Ishikawa (cell line): ENCODE measurements around the gene TBC1D4.

ENCODE experiments used
- CEBPB ChIP-seq: IDR thresholded peaks from 2 replicates; pipeline ENCODE4 v1.6.1; 2012
- CREB1 ChIP-seq: IDR thresholded peaks from 2 replicates; pipeline ENCODE4 v1.6.1; 2012; ENCODE audit warnings: low read depth
- EGR1 ChIP-seq: IDR thresholded peaks from 2 replicates; pipeline ENCODE4 v1.6.1; 2012
- EP300 ChIP-seq: IDR thresholded peaks from 2 replicates; pipeline ENCODE4 v1.6.1; 2012; ENCODE audit warnings: borderline replicate concordance
- FOXM1 ChIP-seq: IDR thresholded peaks from 2 replicates; pipeline ENCODE4 v1.6.1; 2012; ENCODE audit warnings: low read depth, borderline replicate concordance
- NFIC ChIP-seq: IDR thresholded peaks from 2 replicates; pipeline ENCODE4 v1.6.1; 2012
- RAD21 ChIP-seq: IDR thresholded peaks from 2 replicates; pipeline ENCODE4 v1.6.1; 2012; ENCODE audit warnings: low read depth
- TAF1 ChIP-seq: IDR thresholded peaks from 2 replicates; pipeline ENCODE4 v1.6.1; 2012; ENCODE audit warnings: low read depth, mild to moderate bottlenecking
- TCF12 ChIP-seq: IDR thresholded peaks from 2 replicates; pipeline ENCODE4 v1.6.1; 2012; ENCODE audit warnings: low read depth
- TEAD4 ChIP-seq: IDR thresholded peaks from 2 replicates; pipeline ENCODE4 v1.6.1; 2012
- YY1 ChIP-seq: IDR thresholded peaks from 2 replicates; pipeline ENCODE4 v1.6.1; 2012; ENCODE audit warnings: low read depth
- ZBTB7A ChIP-seq: IDR thresholded peaks from 2 replicates; pipeline ENCODE4 v1.6.1; 2012; ENCODE audit warnings: low read depth
- TF ChIP-seq, protein P1 (sequence below): IDR thresholded peaks from 2 replicates; pipeline ENCODE4 v1.6.1; 2012
- TF ChIP-seq, protein P2 (sequence below): IDR thresholded peaks from 2 replicates; pipeline ENCODE4 v1.6.1; 2012; ENCODE audit warnings: low read depth, mild to moderate bottlenecking
- TF ChIP-seq, protein P3 (sequence below): IDR thresholded peaks from 2 replicates; pipeline ENCODE4 v1.6.1; 2012

TBC1D4 gene

GRCh38 chr13:75341028-75341427, 140.9 kb downstream of the TBC1D4 start:
- TF ChIP-seq EP300 (no peak), YY1 (no peak), TCF12 (no peak), RAD21 (no peak), CREB1 (no peak), FOXM1 (no peak), CEBPB (no peak), TEAD4 (no peak), ZBTB7A (no peak), TAF1 (no peak), NFIC (no peak), EGR1 (no peak)
- TF ChIP-seq, protein P1, sequence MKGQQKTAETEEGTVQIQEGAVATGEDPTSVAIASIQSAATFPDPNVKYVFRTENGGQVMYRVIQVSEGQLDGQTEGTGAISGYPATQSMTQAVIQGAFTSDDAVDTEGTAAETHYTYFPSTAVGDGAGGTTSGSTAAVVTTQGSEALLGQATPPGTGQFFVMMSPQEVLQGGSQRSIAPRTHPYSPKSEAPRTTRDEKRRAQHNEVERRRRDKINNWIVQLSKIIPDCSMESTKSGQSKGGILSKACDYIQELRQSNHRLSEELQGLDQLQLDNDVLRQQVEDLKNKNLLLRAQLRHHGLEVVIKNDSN: no peak
- TF ChIP-seq, protein P2, sequence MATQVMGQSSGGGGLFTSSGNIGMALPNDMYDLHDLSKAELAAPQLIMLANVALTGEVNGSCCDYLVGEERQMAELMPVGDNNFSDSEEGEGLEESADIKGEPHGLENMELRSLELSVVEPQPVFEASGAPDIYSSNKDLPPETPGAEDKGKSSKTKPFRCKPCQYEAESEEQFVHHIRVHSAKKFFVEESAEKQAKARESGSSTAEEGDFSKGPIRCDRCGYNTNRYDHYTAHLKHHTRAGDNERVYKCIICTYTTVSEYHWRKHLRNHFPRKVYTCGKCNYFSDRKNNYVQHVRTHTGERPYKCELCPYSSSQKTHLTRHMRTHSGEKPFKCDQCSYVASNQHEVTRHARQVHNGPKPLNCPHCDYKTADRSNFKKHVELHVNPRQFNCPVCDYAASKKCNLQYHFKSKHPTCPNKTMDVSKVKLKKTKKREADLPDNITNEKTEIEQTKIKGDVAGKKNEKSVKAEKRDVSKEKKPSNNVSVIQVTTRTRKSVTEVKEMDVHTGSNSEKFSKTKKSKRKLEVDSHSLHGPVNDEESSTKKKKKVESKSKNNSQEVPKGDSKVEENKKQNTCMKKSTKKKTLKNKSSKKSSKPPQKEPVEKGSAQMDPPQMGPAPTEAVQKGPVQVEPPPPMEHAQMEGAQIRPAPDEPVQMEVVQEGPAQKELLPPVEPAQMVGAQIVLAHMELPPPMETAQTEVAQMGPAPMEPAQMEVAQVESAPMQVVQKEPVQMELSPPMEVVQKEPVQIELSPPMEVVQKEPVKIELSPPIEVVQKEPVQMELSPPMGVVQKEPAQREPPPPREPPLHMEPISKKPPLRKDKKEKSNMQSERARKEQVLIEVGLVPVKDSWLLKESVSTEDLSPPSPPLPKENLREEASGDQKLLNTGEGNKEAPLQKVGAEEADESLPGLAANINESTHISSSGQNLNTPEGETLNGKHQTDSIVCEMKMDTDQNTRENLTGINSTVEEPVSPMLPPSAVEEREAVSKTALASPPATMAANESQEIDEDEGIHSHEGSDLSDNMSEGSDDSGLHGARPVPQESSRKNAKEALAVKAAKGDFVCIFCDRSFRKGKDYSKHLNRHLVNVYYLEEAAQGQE: no peak
- TF ChIP-seq, protein P3, sequence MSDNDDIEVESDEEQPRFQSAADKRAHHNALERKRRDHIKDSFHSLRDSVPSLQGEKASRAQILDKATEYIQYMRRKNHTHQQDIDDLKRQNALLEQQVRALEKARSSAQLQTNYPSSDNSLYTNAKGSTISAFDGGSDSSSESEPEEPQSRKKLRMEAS: no peak

DNA sequence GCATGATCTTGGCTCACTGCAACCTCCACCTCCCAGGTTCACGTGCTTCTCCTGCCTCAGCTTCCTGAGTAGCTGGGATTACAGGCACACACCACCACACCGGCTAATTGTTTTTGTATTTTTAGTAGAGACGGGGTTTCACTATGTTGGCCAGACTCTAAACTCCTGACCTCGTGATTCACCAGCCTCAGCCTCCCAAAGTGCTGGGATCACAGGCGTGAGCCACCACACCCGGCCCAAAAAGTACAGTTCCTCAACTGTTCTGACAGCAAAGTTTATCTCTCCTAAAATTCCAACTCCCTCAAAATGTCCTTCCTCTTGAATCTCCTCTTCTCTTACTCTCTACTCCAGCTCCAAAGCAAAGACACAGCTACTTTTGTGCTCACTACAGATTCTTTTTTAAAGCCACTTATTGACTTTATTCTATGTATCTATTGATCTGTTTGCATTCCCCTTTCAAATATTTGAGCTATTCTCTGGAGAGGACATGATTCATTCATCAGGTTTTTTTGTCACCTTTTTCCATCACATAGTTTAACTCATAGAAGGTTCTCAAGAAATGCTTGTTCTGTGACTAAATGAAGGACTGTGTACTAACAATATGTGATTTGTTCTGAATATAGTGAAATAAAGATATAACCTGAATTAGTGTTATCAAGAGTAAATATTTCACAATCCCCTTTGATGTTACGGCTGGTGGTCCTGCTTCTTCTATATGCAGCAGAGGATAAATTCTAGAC, 142.2 kb downstream of the TBC1D4 start:
- TF ChIP-seq, protein P2: no peak

DNA sequence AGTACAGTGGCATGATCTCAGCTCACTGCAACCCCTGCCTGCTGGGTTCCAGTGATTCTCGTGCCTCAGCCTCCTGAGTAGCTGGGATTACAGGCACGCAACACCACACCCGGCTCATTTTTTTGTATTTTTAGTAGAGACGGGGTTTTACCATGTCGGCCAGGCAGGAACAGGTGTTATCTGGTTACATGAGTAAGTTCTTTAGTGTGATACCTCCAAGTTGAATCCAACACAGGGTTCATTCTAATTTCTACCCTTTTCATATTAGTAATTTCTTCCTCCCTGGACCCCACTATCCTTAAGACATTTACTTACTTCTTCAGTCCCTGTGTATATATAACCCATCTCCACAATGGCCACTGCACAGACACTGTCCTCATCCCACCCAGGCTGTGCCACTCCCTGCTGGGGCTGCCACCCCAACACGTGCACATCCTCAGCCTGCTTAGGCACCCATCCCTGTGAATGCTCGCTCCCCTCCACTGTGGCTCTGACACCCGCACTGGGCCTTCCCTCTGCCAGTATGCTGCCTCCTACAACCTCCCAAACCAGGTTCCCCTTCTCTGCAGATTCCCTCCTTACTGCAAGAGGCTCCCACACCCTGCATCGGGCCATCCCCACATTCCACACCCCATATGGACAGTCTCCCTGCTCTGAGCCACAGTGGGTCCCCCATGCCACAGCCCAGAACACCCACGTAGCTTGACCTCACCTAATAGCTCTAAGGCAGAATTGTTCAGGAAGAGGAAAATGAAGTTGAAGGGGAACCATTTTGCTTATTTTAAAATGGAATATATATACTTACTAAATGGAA, 147.1 kb downstream of the TBC1D4 start:
- no peak for TF ChIP-seq EP300
- no peak for TF ChIP-seq TEAD4
- TF ChIP-seq CREB1: no peak
- TF ChIP-seq CEBPB: no peak
- TF ChIP-seq TAF1: no peak
- TF ChIP-seq, protein P3: no peak
- TF ChIP-seq, protein P2: no peak
- TF ChIP-seq, protein P1: no peak
- no peak for TF ChIP-seq YY1

DNA sequence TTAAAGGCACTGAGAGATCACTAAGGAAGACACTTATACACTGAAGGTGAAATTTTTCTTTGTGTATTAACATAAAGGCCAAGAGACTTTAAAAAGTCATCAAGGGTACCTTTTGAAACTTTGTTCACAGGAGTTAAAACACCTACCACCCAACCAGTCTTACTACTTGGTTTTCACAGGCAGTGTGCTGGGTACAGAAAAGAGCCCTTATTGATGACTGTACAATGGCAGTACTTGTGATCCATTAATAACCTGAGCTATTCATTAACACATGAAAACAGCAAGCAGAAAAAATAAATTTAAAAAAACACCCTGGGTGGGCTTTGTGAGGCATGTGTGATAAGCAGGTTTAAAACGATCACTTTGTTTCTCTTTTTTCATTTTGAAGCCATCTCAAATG, 148.9 kb downstream of the TBC1D4 start:
- TF ChIP-seq CREB1 (no peak), RAD21 (no peak), TAF1 (no peak), TCF12 (no peak), ZBTB7A (no peak), TEAD4 (no peak), NFIC (no peak), CEBPB (no peak), YY1 (no peak), EGR1 (no peak), FOXM1 (no peak), EP300 (no peak)
- TF ChIP-seq, protein P1: no peak
- TF ChIP-seq, protein P2: no peak
- TF ChIP-seq, protein P3: no peak
